ENCODE data around the gene ZBTB44.

Gene ZBTB44

GRCh38 chr11:130323452-130324450 lies 9.0 kb upstream of the ZBTB44 start:
- DNase-seq (ENCODE audit: low read depth) = peak; percentile 93
- no peak for TF ChIP-seq CTCF (conservative IDR thresholded peaks at IDR 0.05; ENCODE audit: low read length)
- no peak overlapping the region for H3K4me3 ChIP-seq (ENCODE audit: low read length)

GRCh38 chr11:130322126-130322525 lies 7.4 kb upstream of the ZBTB44 start:
- no peak overlapping the region for H3K4me3 ChIP-seq (ENCODE audit: low read length)
- TF ChIP-seq CTCF (conservative IDR thresholded peaks at IDR 0.05; ENCODE audit: low read length) = no peak
- DNase-seq (ENCODE audit: low read depth) = no peak

GRCh38 chr11:130318031-130318673 lies 3.4 kb upstream of the ZBTB44 start:
- no peak overlapping the region for H3K4me3 ChIP-seq (ENCODE audit: low read length)
- no peak for DNase-seq (ENCODE audit: low read depth)
- TF ChIP-seq CTCF (conservative IDR thresholded peaks at IDR 0.05; ENCODE audit: low read length) = no peak

GRCh38 chr11:130315354-130315970 lies 745 bp upstream of the ZBTB44 start:
- no peak for DNase-seq (ENCODE audit: low read depth)
- H3K4me3 ChIP-seq (ENCODE audit: low read length) = peak overlapping the region; percentile 58
- TF ChIP-seq CTCF (conservative IDR thresholded peaks at IDR 0.05; ENCODE audit: low read length) = no peak

GRCh38 chr11:130314184-130314749 lies 450 bp downstream of the ZBTB44 start:
- DNase-seq (ENCODE audit: low read depth) = peak; percentile 35
- H3K4me3 ChIP-seq (ENCODE audit: low read length) = peak overlapping the region; percentile 82
- no peak for TF ChIP-seq CTCF (conservative IDR thresholded peaks at IDR 0.05; ENCODE audit: low read length)

GRCh38 chr11:130313383-130314183 lies 1.1 kb downstream of the ZBTB44 start:
- no peak for TF ChIP-seq CTCF (conservative IDR thresholded peaks at IDR 0.05; ENCODE audit: low read length)
- H3K4me3 ChIP-seq (ENCODE audit: low read length) = peak overlapping the region; percentile 82
- peak; percentile 1 for DNase-seq (ENCODE audit: low read depth)
